ENCODE results near the gene RCL1. TPM values are rescaled to one million over a fixed set of nuclear protein-coding genes. Genes with fewer than 3 reads are reported as not detected.

The RCL1 gene
- polyA plus RNA-seq, 3 donors: 2.2 to 3.0 (median 3.0) TPM

DNA sequence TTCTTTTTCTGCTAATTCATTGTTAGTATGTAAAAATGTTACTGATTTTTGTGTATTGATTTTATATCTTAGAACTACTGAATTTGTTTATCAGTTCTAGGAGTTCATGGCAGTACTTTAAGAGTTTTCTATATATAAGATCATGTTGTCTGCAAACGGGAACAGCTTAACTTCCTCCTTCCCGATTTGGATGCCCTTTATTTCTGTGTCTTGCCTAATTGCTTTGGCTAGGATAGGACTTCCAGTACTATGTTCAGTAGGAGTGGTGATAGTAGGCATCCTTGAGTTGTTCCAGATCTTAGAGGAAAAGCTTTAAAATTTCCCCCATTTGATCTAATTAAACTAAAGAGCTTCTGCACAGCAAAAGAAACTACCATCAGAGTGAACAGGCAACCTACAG is 20.1 kb downstream of the RCL1 start:
- TF ChIP-seq, protein P1, sequence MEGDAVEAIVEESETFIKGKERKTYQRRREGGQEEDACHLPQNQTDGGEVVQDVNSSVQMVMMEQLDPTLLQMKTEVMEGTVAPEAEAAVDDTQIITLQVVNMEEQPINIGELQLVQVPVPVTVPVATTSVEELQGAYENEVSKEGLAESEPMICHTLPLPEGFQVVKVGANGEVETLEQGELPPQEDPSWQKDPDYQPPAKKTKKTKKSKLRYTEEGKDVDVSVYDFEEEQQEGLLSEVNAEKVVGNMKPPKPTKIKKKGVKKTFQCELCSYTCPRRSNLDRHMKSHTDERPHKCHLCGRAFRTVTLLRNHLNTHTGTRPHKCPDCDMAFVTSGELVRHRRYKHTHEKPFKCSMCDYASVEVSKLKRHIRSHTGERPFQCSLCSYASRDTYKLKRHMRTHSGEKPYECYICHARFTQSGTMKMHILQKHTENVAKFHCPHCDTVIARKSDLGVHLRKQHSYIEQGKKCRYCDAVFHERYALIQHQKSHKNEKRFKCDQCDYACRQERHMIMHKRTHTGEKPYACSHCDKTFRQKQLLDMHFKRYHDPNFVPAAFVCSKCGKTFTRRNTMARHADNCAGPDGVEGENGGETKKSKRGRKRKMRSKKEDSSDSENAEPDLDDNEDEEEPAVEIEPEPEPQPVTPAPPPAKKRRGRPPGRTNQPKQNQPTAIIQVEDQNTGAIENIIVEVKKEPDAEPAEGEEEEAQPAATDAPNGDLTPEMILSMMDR (IDR thresholded peaks at IDR 0.05): no peak
- no peak overlapping the region for H3K4me3 ChIP-seq (replicated peaks in 1 of 3; ENCODE audit: low read depth in 2 of 3, low read length in 3 of 3)

DNA sequence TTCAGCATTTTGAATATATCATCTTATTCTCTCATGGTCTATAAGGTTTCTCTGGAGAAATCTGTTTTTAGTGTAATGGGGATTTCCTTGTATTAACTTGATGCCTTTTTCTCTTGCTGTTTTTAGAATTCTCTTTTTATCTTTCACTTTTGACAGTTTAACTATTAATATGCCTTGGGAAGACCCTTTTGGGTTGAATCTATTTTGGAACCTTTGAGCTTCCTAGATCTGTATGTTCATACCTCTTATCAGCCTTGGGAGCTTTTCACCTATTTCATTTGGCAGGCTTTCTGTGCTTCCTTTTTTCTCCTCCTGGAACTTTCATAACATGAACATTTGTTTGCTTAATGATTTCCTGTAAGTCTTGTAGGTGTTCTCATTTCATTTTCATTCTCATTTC is 22.2 kb downstream of the RCL1 start:
- intact Hi-C loops (cut with micrococcal nuclease): no loop called here
- H3K4me1 ChIP-seq (ENCODE audit: control insufficient read depth in 1 of 2, insufficient read depth in 2 of 2, low read length in 2 of 2): peaks cover 0 to 12% of the 10 kb centered on the region in 2 donors
- H3K9me3 ChIP-seq (replicated peaks in 1 of 2; ENCODE audit: control insufficient read depth in 1 of 2, insufficient read depth in 1 of 2, low read length in 2 of 2): peaks cover 0 to 11% of the 10 kb centered on the region in 2 donors
- no peaks in the 10 kb centered on the region for H3K36me3 ChIP-seq (replicated peaks in 1 of 2; ENCODE audit: control insufficient read depth in 1 of 2, insufficient read depth in 2 of 2, low read length in 2 of 2)
- no peaks in the 10 kb centered on the region for H4K20me1 ChIP-seq (ENCODE audit: insufficient read depth, low read length)
- DNase-seq: no peak
- H3K36me3 Mint-ChIP-seq: peaks cover 4 to 8% of the 10 kb centered on the region in 2 donors
- TF ChIP-seq, protein P1 (IDR thresholded peaks at IDR 0.05): no peak
- H3K9ac ChIP-seq (ENCODE audit: insufficient read depth, low read length, poor library complexity, severe bottlenecking): no peak overlapping the region
- H3K27ac Mint-ChIP-seq: peak overlapping the region in 1 of 7 donors; percentile 40
- H3K27me3 ChIP-seq (ENCODE audit: control insufficient read depth in 2 of 2, insufficient read depth in 2 of 2, low read length in 2 of 2): no peaks in the 10 kb centered on the region
- H3K4me1 Mint-ChIP-seq: peaks cover 20% of the 10 kb centered on the region
- no peak overlapping the region for H3K4me3 ChIP-seq (replicated peaks in 1 of 3; ENCODE audit: low read depth in 2 of 3, low read length in 3 of 3)
- no peak overlapping the region for H3K4me3 Mint-ChIP-seq
- H3K79me2 ChIP-seq (ENCODE audit: insufficient read depth, low read length): peaks cover 11% of the 10 kb centered on the region
- no peak overlapping the region for H3K4me2 ChIP-seq (replicated peaks; ENCODE audit: extremely low read depth, low read length, poor library complexity, severe bottlenecking)
- no peaks in the 10 kb centered on the region for H3K27me3 Mint-ChIP-seq (ENCODE audit: low read depth in 3 of 3)
- H3K27ac ChIP-seq (ENCODE audit: low read depth in 1 of 2, low read length in 2 of 2): no peak overlapping the region
- H2AFZ ChIP-seq (ENCODE audit: insufficient read depth, low read depth, low read length, poor library complexity, severe bottlenecking): no peak overlapping the region
- H3K9me3 Mint-ChIP-seq: peaks cover 8 to 26% (median 18%) of the 10 kb centered on the region in 7 donors

More for the DNA sequence above, 20.1 kb downstream of the RCL1 start:
- Histone ChIP-seq H3K27ac (ENCODE audit: low read depth in 1 of 2, low read length in 2 of 2) (no peak overlapping the region), H3K4me2 (replicated peaks; ENCODE audit: extremely low read depth, low read length, poor library complexity, severe bottlenecking) (no peak overlapping the region), H4K20me1 (ENCODE audit: insufficient read depth, low read length) (no peaks in the 10 kb centered on the region), H3K79me2 (ENCODE audit: insufficient read depth, low read length) (peaks cover 16% of the 10 kb centered on the region), H3K36me3 (replicated peaks in 1 of 2; ENCODE audit: control insufficient read depth in 1 of 2, insufficient read depth in 2 of 2, low read length in 2 of 2) (no peaks in the 10 kb centered on the region), H3K9me3 (replicated peaks in 1 of 2; ENCODE audit: control insufficient read depth in 1 of 2, insufficient read depth in 1 of 2, low read length in 2 of 2) (peaks cover 0 to 11% of the 10 kb centered on the region in 2 donors), H3K4me1 (ENCODE audit: control insufficient read depth in 1 of 2, insufficient read depth in 2 of 2, low read length in 2 of 2) (peaks cover 0 to 11% of the 10 kb centered on the region in 2 donors), H2AFZ (ENCODE audit: insufficient read depth, low read depth, low read length, poor library complexity, severe bottlenecking) (no peak overlapping the region), H3K9ac (ENCODE audit: insufficient read depth, low read length, poor library complexity, severe bottlenecking) (no peak overlapping the region), H3K27me3 (ENCODE audit: control insufficient read depth in 2 of 2, insufficient read depth in 2 of 2, low read length in 2 of 2) (no peaks in the 10 kb centered on the region)
- Mint-ChIP-seq H3K27ac (no peak overlapping the region), H3K27me3 (ENCODE audit: low read depth in 3 of 3) (no peaks in the 10 kb centered on the region), H3K9me3 (peaks cover 8 to 30% (median 18%) of the 10 kb centered on the region in 7 donors), H3K36me3 (peaks cover 4 to 8% of the 10 kb centered on the region in 2 donors), H3K4me1 (peaks cover 18% of the 10 kb centered on the region), H3K4me3 (no peak overlapping the region)
- no CpG with 5 or more reads among the region's 2 CpGs for WGBS (ENCODE audit: insufficient coverage)
- peak in 1 of 3 donors; percentile 12 for DNase-seq
- intact Hi-C loops (cut with micrococcal nuclease): no loop called here
